GM18517 (cell line): ENCODE measurements around the gene FAM171A1.

ENCODE experiments used
- ATAC-seq: cut with Tn5 transposase; IDR thresholded peaks from one replicate; pipeline ENCODE4 v1.9.1; 2021; ENCODE audit warnings: mild to moderate bottlenecking, moderate library complexity; ENCODE audit not compliant: unreplicated experiment

FAM171A1 gene

DNA sequence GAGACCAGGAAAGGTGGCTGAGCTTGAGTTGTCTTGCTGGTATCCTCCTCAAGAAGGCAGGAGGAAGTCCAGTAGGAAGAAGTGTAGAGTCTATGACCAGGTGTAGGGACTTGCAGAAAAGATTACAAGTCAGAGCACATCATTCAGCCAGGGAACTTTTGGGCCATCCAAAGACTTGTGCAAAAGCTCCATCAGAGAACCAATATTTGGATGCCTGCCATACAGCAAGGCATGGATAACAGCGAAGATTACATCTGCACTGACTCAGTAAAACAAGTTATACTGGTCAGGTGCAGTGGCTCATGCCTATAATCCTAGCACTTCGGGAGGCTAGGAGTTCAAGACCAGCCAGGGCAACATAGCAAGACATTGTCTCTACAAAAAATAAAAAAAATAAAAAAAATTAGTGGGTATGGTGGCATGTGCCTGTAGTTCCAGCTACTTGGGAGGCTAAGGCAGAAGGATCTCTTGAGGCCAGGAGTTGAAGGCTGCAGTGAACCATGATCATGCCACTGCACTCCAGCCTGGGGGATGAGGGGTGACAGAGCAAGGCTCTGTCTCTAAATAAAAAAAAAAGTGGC, 189.4 kb downstream of the FAM171A1 start:
- ATAC-seq = no peak

DNA sequence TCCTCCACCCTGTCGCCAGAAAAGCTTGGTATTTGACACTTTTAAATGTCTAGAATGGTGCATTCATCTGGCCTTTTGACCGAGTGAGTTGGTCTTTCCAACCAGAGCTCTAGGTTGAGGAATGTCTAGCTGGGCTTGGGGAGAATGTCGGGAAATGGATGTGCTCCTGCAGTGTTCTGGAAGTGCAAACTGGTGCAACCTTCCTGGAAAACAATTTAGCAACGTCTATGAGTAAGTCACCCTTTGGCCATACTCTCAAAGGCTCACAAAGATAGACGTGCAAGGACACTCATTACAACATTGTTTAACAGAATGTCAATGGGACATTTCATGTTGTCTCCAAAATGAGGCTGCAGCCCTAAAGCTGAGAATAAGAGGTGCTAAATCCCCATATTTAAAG, 190.4 kb downstream of the FAM171A1 start:
- no peak for ATAC-seq

DNA sequence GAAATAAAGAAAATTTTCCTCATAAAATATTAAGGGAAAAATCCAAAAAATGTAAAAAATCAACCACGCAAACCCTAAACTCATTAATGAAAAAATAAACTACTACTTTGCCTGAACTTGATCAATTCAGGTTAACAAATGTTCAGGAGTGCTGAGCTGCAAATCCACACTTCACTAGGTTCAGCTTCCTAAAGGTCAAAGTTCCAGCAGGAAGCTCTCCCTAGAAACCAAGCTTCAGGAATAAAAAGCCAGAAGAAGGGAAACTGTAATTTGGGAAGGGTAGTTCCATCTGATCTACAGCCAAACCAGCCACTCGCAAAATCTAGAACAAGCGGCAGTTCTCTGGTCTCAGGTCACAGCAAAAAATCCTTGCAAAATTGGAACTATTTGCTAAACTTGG, 194.8 kb downstream of the FAM171A1 start:
- ATAC-seq = no peak

DNA sequence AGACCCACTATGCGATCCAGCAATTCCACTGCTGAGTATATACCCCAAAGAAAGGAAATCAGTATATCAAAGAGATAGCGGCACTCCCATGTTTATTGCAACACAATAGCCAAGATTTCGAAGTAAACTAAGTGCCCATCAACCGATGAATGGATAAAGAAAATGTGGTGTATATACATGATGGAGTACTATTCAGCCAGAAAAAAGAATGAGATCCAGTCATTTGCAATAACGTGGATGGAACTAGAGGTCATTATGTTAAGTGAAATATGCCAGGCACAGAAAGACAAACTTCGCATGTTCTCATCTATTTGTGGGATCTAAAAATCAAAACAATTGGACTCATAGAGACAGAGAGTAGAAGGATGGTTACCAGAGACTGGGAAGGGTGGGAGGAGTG, 195.5 kb downstream of the FAM171A1 start:
- no peak for ATAC-seq

DNA sequence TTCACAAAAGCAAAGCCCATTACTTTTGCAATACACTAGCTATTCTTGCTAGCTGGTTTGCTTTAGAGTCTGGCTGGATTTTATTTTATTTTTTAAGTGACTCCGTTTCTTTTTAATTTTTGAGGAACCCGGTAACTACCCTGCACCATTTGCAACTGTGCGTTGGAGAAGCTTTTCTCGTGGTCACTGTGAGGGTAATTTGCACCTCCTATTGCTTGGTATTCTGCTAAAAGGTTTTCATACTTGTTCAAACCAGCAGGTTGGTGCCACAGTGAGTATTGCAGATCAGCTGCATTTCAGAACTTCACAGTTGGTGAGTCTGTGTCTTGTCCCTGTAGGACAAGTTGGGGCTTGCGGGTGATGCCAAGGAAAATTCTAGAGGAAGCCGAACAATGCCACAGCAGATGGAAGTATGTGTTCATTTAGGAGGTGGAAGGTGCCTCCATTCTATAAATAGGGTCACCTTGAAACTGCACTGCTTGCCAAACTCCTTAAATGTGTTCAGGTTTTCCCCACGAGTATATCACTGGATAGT, 198.7 kb downstream of the FAM171A1 start:
- ATAC-seq = no peak

DNA sequence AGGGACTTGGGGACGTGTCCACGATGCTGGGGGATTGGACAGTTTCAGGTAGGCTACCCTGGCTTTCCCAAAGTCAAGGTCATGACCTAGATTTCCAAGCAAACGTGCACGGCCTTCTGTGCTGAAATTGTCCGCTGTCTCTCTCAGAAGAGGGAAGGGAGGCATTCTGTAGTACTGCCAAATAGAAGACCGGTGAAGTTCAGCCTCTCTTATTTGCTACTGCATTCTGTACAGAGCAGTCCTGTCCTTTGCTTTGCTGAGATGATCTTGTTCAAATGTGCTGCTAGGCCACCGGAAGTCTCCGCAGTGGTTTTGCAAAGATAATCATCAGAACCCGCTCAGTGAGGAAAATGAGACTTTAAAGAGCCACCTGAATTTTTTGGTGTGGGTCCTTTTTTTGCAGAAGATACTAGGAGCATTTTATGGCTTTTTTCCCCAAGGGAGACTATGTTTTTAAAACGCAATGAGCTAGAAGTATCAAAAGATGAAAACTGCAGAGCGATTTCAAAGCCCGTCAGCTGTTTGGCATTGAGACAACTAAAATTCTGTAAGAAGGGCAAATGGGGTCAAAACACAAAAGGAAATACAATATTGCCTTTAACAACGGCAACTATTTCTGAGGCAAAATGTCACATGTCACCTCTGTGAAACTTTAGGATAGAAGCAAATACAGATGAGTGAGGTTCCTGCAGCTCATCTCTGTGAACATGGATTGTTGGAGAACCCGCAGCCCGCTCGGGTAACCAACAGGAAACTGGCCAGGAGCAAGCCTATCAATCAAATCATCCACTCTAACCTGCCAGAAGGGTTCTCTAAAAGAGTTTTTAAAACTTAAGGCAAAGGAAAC, 201.3 kb downstream of the FAM171A1 start:
- no peak for ATAC-seq

DNA sequence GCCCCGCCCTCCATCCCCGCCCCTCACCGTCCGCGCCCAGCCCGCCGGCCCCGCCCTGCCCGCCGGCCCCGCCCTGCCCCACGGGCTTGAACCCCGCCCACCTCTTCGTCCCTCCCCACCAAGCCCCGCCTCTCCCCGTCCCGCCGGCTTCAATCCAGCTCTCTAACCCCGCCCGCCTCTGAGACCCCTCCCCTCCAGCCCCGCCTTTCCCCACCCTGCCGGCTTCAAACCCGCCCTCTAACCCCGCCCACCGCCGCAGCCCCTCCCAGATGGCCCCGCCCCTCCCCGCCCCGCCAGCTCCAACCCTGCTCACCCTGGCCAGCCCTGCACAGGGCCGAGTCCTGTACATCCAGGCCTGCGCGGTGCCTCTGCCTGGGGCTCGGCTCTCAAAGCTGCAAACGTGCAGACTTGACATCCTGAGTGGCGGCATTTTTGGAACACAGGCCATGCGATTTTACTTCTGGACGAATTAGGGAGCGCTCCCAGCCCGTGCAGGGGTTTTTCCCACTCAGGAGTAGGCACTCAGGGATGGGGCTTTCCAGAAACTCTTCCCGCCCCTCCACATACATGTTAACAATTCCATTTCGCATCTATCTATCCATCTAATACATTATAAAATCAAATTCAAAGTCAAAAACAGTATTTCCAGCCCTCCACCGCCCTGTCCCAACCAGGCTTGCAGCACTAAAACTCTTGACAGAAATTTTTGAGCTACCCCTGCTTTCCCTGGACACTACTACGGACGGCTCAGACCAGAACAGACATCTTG, 202.1 kb downstream of the FAM171A1 start:
- no peak for ATAC-seq

DNA sequence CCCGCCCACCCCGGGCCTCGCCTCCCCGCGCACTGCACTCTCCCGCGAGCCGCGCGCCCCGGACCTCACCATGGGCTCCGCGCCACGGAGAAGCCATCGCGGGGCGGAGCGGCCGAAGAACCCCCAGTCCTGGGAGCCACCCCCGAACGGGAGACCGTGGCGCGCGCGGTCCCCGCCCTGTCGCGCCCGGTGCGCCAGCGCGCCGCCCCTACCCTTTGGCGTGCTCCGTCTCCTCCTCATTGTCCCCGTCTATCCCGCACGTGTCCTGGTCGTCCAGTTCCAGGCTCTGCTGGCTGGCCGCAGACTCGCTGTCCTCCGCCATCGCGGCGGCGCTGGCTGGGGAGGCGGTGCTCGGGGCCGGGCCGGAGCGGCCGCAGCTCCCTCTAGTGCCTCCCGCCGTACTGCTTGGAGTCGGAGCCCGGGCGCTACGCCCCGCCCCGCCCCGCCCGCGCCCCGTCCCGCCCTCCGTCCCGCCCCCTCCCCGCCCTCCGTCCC, 202.8 kb downstream of the FAM171A1 start, which contains the start of gene NMT2:
Gene NMT2, minus strand, starts transcription at position 403 of the 495 bp plus-strand sequence. Its CDS starts 81 bp downstream, at position 322.
- peak; percentile 83 for ATAC-seq

DNA sequence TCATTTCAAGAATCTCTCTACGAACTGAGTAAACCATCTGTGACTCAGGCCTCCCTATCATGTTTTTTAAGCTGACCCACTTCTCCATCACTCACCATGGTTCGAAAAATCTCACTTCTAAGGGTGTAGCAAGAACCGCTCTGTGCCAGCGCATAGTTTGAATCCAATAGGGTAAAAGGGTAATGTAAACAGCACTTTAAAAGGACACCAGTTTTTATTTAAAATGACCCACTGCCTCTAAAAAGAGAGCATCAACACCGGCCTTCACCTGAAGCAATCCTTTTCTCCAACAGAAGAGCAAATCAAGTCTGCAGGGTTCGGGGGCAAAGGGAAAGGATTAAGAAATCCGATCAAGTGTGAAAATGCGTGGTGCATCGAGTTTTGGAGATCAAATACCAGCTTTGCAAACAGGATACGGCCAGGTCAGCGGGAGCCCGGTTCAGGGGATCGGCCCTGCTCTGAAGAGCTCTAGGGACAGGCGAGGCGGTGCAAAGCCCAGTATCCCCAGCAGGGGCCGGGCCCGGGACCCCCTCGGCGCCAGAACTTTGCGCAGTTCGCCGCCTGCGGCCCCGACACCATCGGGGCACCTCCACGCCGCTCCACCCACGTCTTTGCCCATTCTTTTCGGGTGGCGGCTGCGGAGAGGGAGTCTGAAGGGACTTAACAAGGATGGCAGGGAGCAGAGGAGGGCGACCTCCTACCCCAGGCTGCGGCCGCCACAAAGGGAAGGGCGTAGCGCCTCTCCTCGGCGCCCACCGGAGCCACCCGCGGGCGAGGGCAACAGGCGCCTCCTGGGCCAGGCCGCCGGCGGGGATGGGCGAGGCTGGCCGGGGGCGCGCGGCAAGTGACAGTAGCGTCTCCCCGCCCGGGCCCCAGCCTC, 203.4 kb downstream of the FAM171A1 start:
- peak; percentile 41 for ATAC-seq

DNA sequence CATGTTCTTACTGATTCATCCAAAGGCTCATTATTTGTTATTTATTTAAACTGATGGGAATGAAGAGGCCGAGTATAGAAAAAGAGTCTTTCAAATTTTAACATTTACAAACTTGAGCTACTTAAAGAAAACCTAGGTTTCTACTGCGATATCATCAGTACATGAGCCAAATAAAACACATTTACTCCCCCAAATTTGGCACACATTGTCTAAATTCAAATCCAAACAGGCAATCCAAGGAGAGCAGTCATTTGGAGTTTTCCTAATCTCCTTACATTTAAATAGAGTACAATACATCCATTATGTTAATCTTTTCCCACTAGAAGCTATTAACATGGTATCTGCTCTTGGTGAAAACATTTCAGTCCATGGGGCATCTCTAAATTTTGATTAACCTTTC, 204.8 kb downstream of the FAM171A1 start:
- no peak for ATAC-seq

DNA sequence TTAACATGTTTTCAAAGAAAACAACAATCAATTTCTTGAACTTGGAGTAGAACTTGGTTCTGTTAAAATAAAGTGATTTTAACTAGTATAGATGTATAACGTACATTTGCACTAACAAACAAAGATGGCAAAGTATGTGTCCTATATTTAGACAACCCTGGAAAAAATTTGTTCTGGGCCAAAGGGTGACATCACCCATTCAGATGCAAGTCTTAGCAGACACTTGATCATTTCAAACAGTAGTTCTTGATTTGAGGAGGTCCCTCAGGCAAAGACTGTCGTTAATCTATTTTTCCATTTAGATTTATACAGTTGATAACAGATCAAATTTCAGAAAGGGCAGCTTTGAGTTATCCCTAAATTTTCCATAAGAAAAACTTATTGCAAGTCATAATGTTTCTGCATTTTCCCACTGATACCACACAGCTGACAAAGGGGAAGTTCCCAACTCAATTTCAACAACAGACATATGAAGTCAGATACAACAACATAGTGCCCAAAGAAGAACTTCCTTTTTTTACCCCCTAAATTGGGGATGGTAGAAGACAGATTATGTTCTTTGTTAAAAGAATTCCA, 207.7 kb downstream of the FAM171A1 start:
- no peak for ATAC-seq
